ENCODE measurements around the gene IL9. TPM values are rescaled to one million over a fixed set of nuclear protein-coding genes. Genes with fewer than 3 reads are reported as not detected.

The IL9 gene
- total RNA-seq, 1 donor from 2014 or later: not detected

GRCh38 chr5:135920199-135920598 is 24.6 kb upstream of the IL9 start:
- no peak overlapping the region for H3K27ac Mint-ChIP-seq
- H3K36me3 Mint-ChIP-seq (ENCODE audit: insufficient read depth): no peaks in the 10 kb centered on the region
- H3K27me3 Mint-ChIP-seq: peaks cover 65% of the 10 kb centered on the region
- H3K4me1 Mint-ChIP-seq (ENCODE audit: low read depth): no peaks in the 10 kb centered on the region
- H3K9me3 Mint-ChIP-seq (ENCODE audit: low read depth): no peaks in the 10 kb centered on the region
- H3K4me3 Mint-ChIP-seq (ENCODE audit: low read depth): no peak overlapping the region
- no peak for DNase-seq (ENCODE audit: low spot score, unreplicated experiment)
- TF ChIP-seq CTCF (IDR thresholded peaks at IDR 0.05; ENCODE audit: unreplicated experiment): no peak

GRCh38 chr5:135916638-135917263 is 21.1 kb upstream of the IL9 start:
- Mint-ChIP-seq H3K27me3 (peaks cover 69% of the 10 kb centered on the region), H3K4me1 (ENCODE audit: low read depth) (no peaks in the 10 kb centered on the region), H3K36me3 (ENCODE audit: insufficient read depth) (no peaks in the 10 kb centered on the region), H3K27ac (no peak overlapping the region), H3K9me3 (ENCODE audit: low read depth) (no peaks in the 10 kb centered on the region), H3K4me3 (ENCODE audit: low read depth) (no peak overlapping the region)
- no peak for TF ChIP-seq CTCF (IDR thresholded peaks at IDR 0.05; ENCODE audit: unreplicated experiment)
- no peak for DNase-seq (ENCODE audit: low spot score, unreplicated experiment)

- no peak for DNase-seq (ENCODE audit: low spot score, unreplicated experiment)
- H3K36me3 Mint-ChIP-seq (ENCODE audit: insufficient read depth): no peaks in the 10 kb centered on the region
- no peak overlapping the region for H3K4me3 Mint-ChIP-seq (ENCODE audit: low read depth)
- no peaks in the 10 kb centered on the region for H3K9me3 Mint-ChIP-seq (ENCODE audit: low read depth)
- no peak for TF ChIP-seq CTCF (IDR thresholded peaks at IDR 0.05; ENCODE audit: unreplicated experiment)
- no peaks in the 10 kb centered on the region for H3K4me1 Mint-ChIP-seq (ENCODE audit: low read depth)
- H3K27ac Mint-ChIP-seq: no peak overlapping the region
- peaks cover 80% of the 10 kb centered on the region for H3K27me3 Mint-ChIP-seq
Observed at GRCh38 chr5:135915466-135916001, 19.9 kb upstream of the IL9 start.

- DNase-seq (ENCODE audit: low spot score, unreplicated experiment): no peak
- H3K4me1 Mint-ChIP-seq (ENCODE audit: low read depth): no peaks in the 10 kb centered on the region
- no peaks in the 10 kb centered on the region for H3K9me3 Mint-ChIP-seq (ENCODE audit: low read depth)
- H3K4me3 Mint-ChIP-seq (ENCODE audit: low read depth): no peak overlapping the region
- no peaks in the 10 kb centered on the region for H3K36me3 Mint-ChIP-seq (ENCODE audit: insufficient read depth)
- H3K27ac Mint-ChIP-seq: no peak overlapping the region
- peaks cover 90% of the 10 kb centered on the region for H3K27me3 Mint-ChIP-seq
- TF ChIP-seq CTCF (IDR thresholded peaks at IDR 0.05; ENCODE audit: unreplicated experiment): no peak
Observed at GRCh38 chr5:135913713-135914626, 18.3 kb upstream of the IL9 start.

- no peak for DNase-seq (ENCODE audit: low spot score, unreplicated experiment)
- no peak overlapping the region for H3K27ac Mint-ChIP-seq
- no peak overlapping the region for H3K4me3 Mint-ChIP-seq (ENCODE audit: low read depth)
- no peaks in the 10 kb centered on the region for H3K9me3 Mint-ChIP-seq (ENCODE audit: low read depth)
- no peak for TF ChIP-seq CTCF (IDR thresholded peaks at IDR 0.05; ENCODE audit: unreplicated experiment)
- H3K27me3 Mint-ChIP-seq: peaks cover 44% of the 10 kb centered on the region
- H3K4me1 Mint-ChIP-seq (ENCODE audit: low read depth): peaks cover 10% of the 10 kb centered on the region
- H3K36me3 Mint-ChIP-seq (ENCODE audit: insufficient read depth): no peaks in the 10 kb centered on the region
Observed at GRCh38 chr5:135905144-135905543, 9.5 kb upstream of the IL9 start.

Measured in progenitor cell of endocrine pancreas (in vitro differentiated cells).